ENCODE results near the gene POU2F2. TPM values are rescaled to one million over a fixed set of nuclear protein-coding genes. Genes with fewer than 3 reads are reported as not detected.

POU2F2 gene
- total and polyA plus RNA-seq, 8 donors: 0.68 to 23.3 (median 2.3) TPM

- WGBS, 5 donors: 82 to 97% (median 89%) methylated on average over 7 to 9 of the region's 9 CpGs
- intact Hi-C loops (cut with DNase I; ENCODE audit: low total_unique reads): no loop called here
These were observed 66.7 kb downstream of the POU2F2 start for GRCh38 chr19:42065511-42065910.

DNA sequence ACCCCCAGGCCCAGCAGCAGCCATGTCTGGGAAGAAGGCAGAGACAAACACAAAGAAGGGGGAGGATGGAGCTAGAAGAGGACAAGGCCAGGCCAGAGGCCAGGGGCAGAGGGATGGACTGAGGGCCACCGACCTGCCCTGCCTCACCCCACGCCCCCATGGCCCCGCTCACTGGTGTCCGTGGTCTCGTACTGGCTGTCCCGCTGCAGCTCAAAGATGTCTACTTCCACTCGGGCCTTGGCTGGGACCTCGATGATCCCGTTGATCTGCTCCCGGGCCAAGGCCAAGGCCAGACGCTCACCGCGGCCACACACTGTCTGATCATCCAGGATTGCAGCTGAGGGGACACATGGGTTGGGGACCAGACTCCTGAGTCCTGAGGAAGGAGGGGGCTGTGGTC, 67.2 kb downstream of the POU2F2 start:
- DNase-seq: no peak
- Histone ChIP-seq H3K4me3 (no peak overlapping the region), H3K27me3 (peaks cover 0 to 47% (median 32%) of the 10 kb centered on the region in 3 donors), H3K9me3 (no peaks in the 10 kb centered on the region), H3K36me3 (peaks cover 0 to 49% (median 8%) of the 10 kb centered on the region in 4 donors), H3K27ac (no peak overlapping the region), H3K4me1 (peaks cover 0 to 27% (median 14%) of the 10 kb centered on the region in 4 donors)
- TF ChIP-seq POLR2AphosphoS5 (IDR thresholded peaks at IDR 0.05): no peak
- TF ChIP-seq CTCF (IDR thresholded peaks at IDR 0.05): no peak
- no peak for TF ChIP-seq POLR2A (IDR thresholded peaks at IDR 0.05)
- TF ChIP-seq EP300 (IDR thresholded peaks at IDR 0.05): no peak
- 82 to 95% (median 89%) methylated on average over 13 of the region's 13 CpGs for WGBS, 5 donors
- intact Hi-C loops (cut with DNase I; ENCODE audit: low total_unique reads): no loop called here

More at GRCh38 chr19:42065511-42065910, 66.7 kb downstream of the POU2F2 start:
- Histone ChIP-seq H3K36me3 (peaks cover 0 to 47% (median 8%) of the 10 kb centered on the region in 4 donors), H3K27ac (no peak overlapping the region), H3K27me3 (peaks cover 0 to 52% (median 36%) of the 10 kb centered on the region in 3 donors), H3K4me1 (peaks cover 0 to 31% (median 16%) of the 10 kb centered on the region in 4 donors), H3K4me3 (no peak overlapping the region), H3K9me3 (no peaks in the 10 kb centered on the region)
- no peak for TF ChIP-seq EP300 (IDR thresholded peaks at IDR 0.05)
- no peak for TF ChIP-seq POLR2A (IDR thresholded peaks at IDR 0.05)
- TF ChIP-seq CTCF (IDR thresholded peaks at IDR 0.05): no peak
- TF ChIP-seq POLR2AphosphoS5 (IDR thresholded peaks at IDR 0.05): no peak
- DNase-seq: no peak

- Histone ChIP-seq H3K9me3 (no peaks in the 10 kb centered on the region), H3K36me3 (peaks cover 0 to 55% (median 9%) of the 10 kb centered on the region in 4 donors), H3K27ac (no peak overlapping the region), H3K4me1 (peaks cover 0 to 21% (median 11%) of the 10 kb centered on the region in 4 donors), H3K27me3 (peaks cover 0 to 41% (median 25%) of the 10 kb centered on the region in 3 donors), H3K4me3 (no peak overlapping the region)
- no peak for DNase-seq
- TF ChIP-seq POLR2A (IDR thresholded peaks at IDR 0.05) (no peak), POLR2AphosphoS5 (IDR thresholded peaks at IDR 0.05) (no peak), CTCF (IDR thresholded peaks at IDR 0.05) (no peak), EP300 (IDR thresholded peaks at IDR 0.05) (no peak)
- intact Hi-C loops (cut with DNase I; ENCODE audit: low total_unique reads): no loop called here
- WGBS, 5 donors: 81 to 86% (median 84%) methylated on average over 6 of the region's 6 CpGs
These were observed 67.8 kb downstream of the POU2F2 start for GRCh38 chr19:42064432-42064831.

DNA sequence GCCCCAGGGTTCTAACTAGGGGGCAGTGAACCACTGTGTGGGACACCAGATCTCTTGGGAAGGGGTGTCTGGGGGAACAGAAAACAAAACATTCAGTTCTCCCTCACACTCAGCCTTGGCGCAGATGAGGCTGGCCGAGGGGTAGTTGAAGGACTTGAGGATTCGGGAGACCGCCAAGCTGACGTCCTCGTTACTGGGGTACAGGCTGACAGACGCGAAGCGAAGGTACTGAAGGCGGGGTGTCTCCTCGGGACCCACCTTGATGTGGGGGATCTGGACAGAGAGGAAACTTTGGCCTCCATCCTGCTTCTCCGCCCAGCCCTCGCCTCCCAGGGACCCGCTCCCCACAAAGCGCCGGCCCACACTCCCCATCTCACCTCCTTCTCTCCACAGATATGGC, 69.9 kb downstream of the POU2F2 start:
- Histone ChIP-seq H3K36me3 (peaks cover 0 to 74% (median 15%) of the 10 kb centered on the region in 4 donors), H3K27me3 (peaks cover 0 to 20% (median 9%) of the 10 kb centered on the region in 3 donors), H3K27ac (no peak overlapping the region), H3K4me1 (peaks cover 0 to under 1% (median 0%) of the 10 kb centered on the region in 4 donors), H3K9me3 (no peaks in the 10 kb centered on the region), H3K4me3 (no peak overlapping the region)
- DNase-seq: no peak
- intact Hi-C loops (cut with DNase I; ENCODE audit: low total_unique reads): no loop called here
- TF ChIP-seq EP300 (IDR thresholded peaks at IDR 0.05): no peak
- TF ChIP-seq POLR2A (IDR thresholded peaks at IDR 0.05): no peak
- TF ChIP-seq POLR2AphosphoS5 (IDR thresholded peaks at IDR 0.05): no peak
- TF ChIP-seq CTCF (IDR thresholded peaks at IDR 0.05): no peak
- 88 to 97% (median 95%) methylated on average over 16 of the region's 16 CpGs for WGBS, 5 donors

All from stomach (tissue), 9 donors.